PC-3 (cell line): Measurements from ENCODE around the gene ATXN7L1. TPM values are rescaled to one million over a fixed set of nuclear protein-coding genes. Genes with fewer than 3 reads are reported as not detected.

Experiments
- ATAC-seq: fragments of 200-7000 bp; cut with Tn5 transposase; 2 replicates; pipeline ENCODE4 v1.9.1; 2020; ENCODE audit warnings: mild to moderate bottlenecking, moderate library complexity
- BruUV-seq: library from RNA; stranded (reverse); fragments of 400-500 nt; replicated peaks from 2 replicates; lab custom pipeline; 2021; lab: Mats Ljungman, UMichigan
- CTCF ChIA-PET: fragments of 300-600 bp; sonication (Branson Sonifier 250); formaldehyde crosslinking; loops from one replicate; lab custom pipeline; 2022; ENCODE audit warnings: antibody characterized with exemption; lab: Charles Lee
- POLR2A ChIA-PET: fragments of 300-600 bp; sonication (Branson Sonifier 250); formaldehyde crosslinking; loops from one replicate; lab custom pipeline; 2022; ENCODE audit warnings: antibody characterized with exemption; ENCODE audit not compliant: unreplicated experiment; lab: Charles Lee
- DNase-seq: peaks from one replicate; pipeline ENCODE4 v3.0.0-alpha.2; 2015
- H2AFZ ChIP-seq: fragments of 300-600 bp; sonication (generic); 2 replicates; pipeline ENCODE4 v1.6.0; 2016; ENCODE audit warnings: antibody characterized with exemption, low read length
- H3F3A ChIP-seq: fragments of 300-600 bp; sonication (generic); one replicate; pipeline ENCODE4 v1.6.0; 2017; ENCODE audit warnings: antibody characterized with exemption, low read length, control low read depth, mild to moderate bottlenecking; ENCODE audit not compliant: unreplicated experiment
- H3K27ac ChIP-seq: fragments of 300-600 bp; sonication (generic); 2 replicates; pipeline ENCODE4 v1.5.1; 2016; ENCODE audit warnings: mild to moderate bottlenecking, low read length
- H3K27me3 ChIP-seq: fragments of 300-600 bp; sonication (generic); 2 replicates; pipeline ENCODE4 v1.6.1; 2016; ENCODE audit warnings: low read length, mixed read lengths
- H3K36me3 ChIP-seq: fragments of 300-600 bp; sonication (generic); 2 replicates; pipeline ENCODE4 v1.6.1; 2016; ENCODE audit warnings: low read depth, mixed run types, low read length, mixed read lengths
- H3K4me1 ChIP-seq: fragments of 300-600 bp; sonication (generic); 2 replicates; pipeline ENCODE4 v1.5.1; 2016; ENCODE audit warnings: low read length; ENCODE audit not compliant: insufficient read depth
- H3K4me2 ChIP-seq: fragments of 300-600 bp; sonication (generic); 2 replicates; pipeline ENCODE4 v1.6.0; 2016; ENCODE audit warnings: low read length
- H3K4me3 ChIP-seq: fragments of 300-600 bp; sonication (generic); 2 replicates; pipeline ENCODE4 v1.5.1; 2016; ENCODE audit warnings: mild to moderate bottlenecking, low read length, mixed read lengths
- H3K79me2 ChIP-seq: fragments of 300-600 bp; sonication (generic); 2 replicates; pipeline ENCODE4 v1.6.1; 2017; ENCODE audit warnings: low read length, mixed read lengths
- H3K9ac ChIP-seq: fragments of 300-600 bp; sonication (generic); 2 replicates; pipeline ENCODE4 v1.6.0; 2016; ENCODE audit warnings: mild to moderate bottlenecking, low read length
- H3K9me2 ChIP-seq: fragments of 300-600 bp; sonication (generic); replicated peaks from 2 replicates; pipeline ENCODE4 v1.6.1; 2016; ENCODE audit warnings: mixed run types, low read length, mixed read lengths
- H3K9me3 ChIP-seq: fragments of 300-600 bp; sonication (generic); 2 replicates; pipeline ENCODE4 v1.6.1; 2016; ENCODE audit warnings: low read length, mixed read lengths
- H4K20me1 ChIP-seq: fragments of 300-600 bp; sonication (generic); 2 replicates; pipeline ENCODE4 v1.6.1; 2016; ENCODE audit warnings: low read length, mixed read lengths
- CTCF ChIP-seq: fragments of 300-600 bp; sonication (generic); conservative IDR thresholded peaks from 2 replicates; pipeline ENCODE4 v1.5.1; 2017; ENCODE audit warnings: antibody characterized with exemption, low read depth, mild to moderate bottlenecking, low read length
- EZH2 ChIP-seq: fragments of 300-600 bp; sonication (generic); IDR thresholded peaks from one replicate; pipeline ENCODE4 v1.6.1; 2017; ENCODE audit warnings: antibody characterized with exemption, mild to moderate bottlenecking, low read length; ENCODE audit not compliant: unreplicated experiment
- EZH2phosphoT487 ChIP-seq: fragments of 300-600 bp; sonication (generic); IDR thresholded peaks from 2 replicates; pipeline ENCODE4 v1.6.1; 2018; ENCODE audit warnings: mild to moderate bottlenecking, antibody characterized with exemption, low read length, borderline replicate concordance
- intact Hi-C: fragments of 100-400 bp; cut with micrococcal nuclease; formaldehyde crosslinking; loops from 2 replicates; pipeline ENCODE4 v1.9.0; 2023
- total RNA-seq: library from RNA; depleted of rRNA; stranded (reverse); fragments of >200 nt; gene quantifications from 2 replicates; pipeline ENCODE4 v1.2.3, GENCODE V29; 2014

ATXN7L1 gene
- total RNA-seq, 1 experiment from 2014 or later, result 16.0 TPM

DNA sequence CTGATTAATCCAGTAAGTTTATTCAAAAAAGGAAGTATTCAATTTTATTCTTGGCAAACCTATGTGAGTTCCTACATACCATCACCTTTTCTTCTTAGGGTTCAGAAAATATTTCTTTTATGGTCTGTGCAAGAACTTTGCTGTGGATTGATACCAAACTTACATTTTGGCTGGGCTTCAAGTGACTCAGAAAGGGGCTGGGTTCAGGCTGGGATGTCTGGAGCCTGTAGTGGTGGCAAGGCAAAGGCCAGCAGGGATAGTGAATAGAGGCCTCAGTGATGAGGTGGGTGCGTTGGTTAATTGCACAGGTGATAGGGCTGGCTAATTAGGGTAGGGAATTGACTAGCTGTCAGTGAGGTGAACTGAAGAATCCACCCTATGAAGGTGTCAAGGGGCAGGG, 40.2 kb upstream of the ATXN7L1 start:
- H3K9me3 ChIP-seq, result no peaks in the 10 kb centered on the region
- H3K4me1 ChIP-seq, result no peaks in the 10 kb centered on the region
- ChIA-PET CTCF (no interaction called here), POLR2A (no interaction called here)
- H4K20me1 ChIP-seq, result no peaks in the 10 kb centered on the region
- BruUV-seq, result no TSS peak
- ATAC-seq (peak; percentile 74), DNase-seq (peak; percentile 33)
- H3K27ac ChIP-seq, result no peak overlapping the region
- no peak overlapping the region for H3K4me2 ChIP-seq
- H3K9me2 ChIP-seq, result no peaks in the 10 kb centered on the region
- no peaks in the 10 kb centered on the region for H3K27me3 ChIP-seq
- H3K4me3 ChIP-seq, result no peak overlapping the region
- intact Hi-C loops, result no loop called here
- H3K36me3 ChIP-seq, result no peaks in the 10 kb centered on the region
- no peaks in the 10 kb centered on the region for H3K79me2 ChIP-seq
- H3F3A ChIP-seq, result no peaks in the 10 kb centered on the region
- no peak for TF ChIP-seq CTCF
- TF ChIP-seq EZH2phosphoT487, result no peak
- no peak for TF ChIP-seq EZH2
- H2AFZ ChIP-seq, result no peak overlapping the region
- H3K9ac ChIP-seq, result no peak overlapping the region

- H3K27ac ChIP-seq, result no peak overlapping the region
These were observed 37.5 kb upstream of the ATXN7L1 start for GRCh38 chr7:105913947-105914346.

More at GRCh38 chr7:105913947-105914346, 37.5 kb upstream of the ATXN7L1 start:
- Histone ChIP-seq H3K36me3 (no peaks in the 10 kb centered on the region), H3K4me2 (no peak overlapping the region), H2AFZ (no peak overlapping the region), H3K9me3 (no peaks in the 10 kb centered on the region), H3K27me3 (no peaks in the 10 kb centered on the region), H3K79me2 (no peaks in the 10 kb centered on the region), H3K4me1 (no peaks in the 10 kb centered on the region), H3K4me3 (no peak overlapping the region), H3K9me2 (no peaks in the 10 kb centered on the region), H3F3A (no peaks in the 10 kb centered on the region), H3K9ac (no peak overlapping the region), H4K20me1 (no peaks in the 10 kb centered on the region)
- intact Hi-C loops, result no loop called here
- TF ChIP-seq EZH2, result no peak
- TF ChIP-seq EZH2phosphoT487, result no peak
- TF ChIP-seq CTCF, result no peak
- no peak for DNase-seq
- no TSS peak for BruUV-seq
- POLR2A ChIA-PET, result no interaction called here
- CTCF ChIA-PET, result no interaction called here
- ATAC-seq, result no peak
